HUES64 (cell line): Measurements from ENCODE around the gene BARX2.

Experiments used
- H3K27ac ChIP-seq: 2 replicates; pipeline ENCODE4 v1.7.0; 2013; ENCODE audit warnings: low read depth, low read length, inconsistent platforms
- H3K27me3 ChIP-seq: 2 replicates; pipeline ENCODE4 v1.6.1; 2013; ENCODE audit warnings: mild to moderate bottlenecking, low read length; ENCODE audit not compliant: insufficient read depth
- H3K36me3 ChIP-seq: 2 replicates; pipeline ENCODE4 v1.6.1; 2013; ENCODE audit warnings: mild to moderate bottlenecking, low read length; ENCODE audit not compliant: insufficient read depth
- H3K4me1 ChIP-seq: 2 replicates; pipeline ENCODE4 v1.6.1; 2013; ENCODE audit warnings: mild to moderate bottlenecking, low read length, moderate library complexity; ENCODE audit not compliant: insufficient read depth
- H3K4me3 ChIP-seq: 2 replicates; pipeline ENCODE4 v1.5.1; 2013; ENCODE audit warnings: mild to moderate bottlenecking, low read length, moderate library complexity
- H3K9ac ChIP-seq: 2 replicates; pipeline ENCODE4 v1.6.1; 2013; ENCODE audit warnings: mild to moderate bottlenecking, low read depth, low read length
- H3K9me3 ChIP-seq: 2 replicates; pipeline ENCODE4 v1.6.1; 2013; ENCODE audit warnings: low read depth, low read length; ENCODE audit not compliant: insufficient read depth
- WGBS: fragments of 150-250, 120-280 bp; methylation state at CpG from one replicate; pipeline ENCODE4 v1.1.7; 2013; ENCODE audit warnings: missing lambda C conversion rate; 5-methylcytosine and 5-hydroxymethylcytosine counted together

BARX2 gene

GRCh38 chr11:129455756-129456655 is 80.4 kb downstream of the BARX2 start:
- Histone ChIP-seq H3K9me3 (no peaks in the 10 kb centered on the region), H3K27ac (no peak overlapping the region), H3K4me1 (peaks cover 18% of the 10 kb centered on the region; the same call in 1 of the 2 replicates), H3K9ac (no peak overlapping the region), H3K4me3 (no peak overlapping the region), H3K27me3 (no peaks in the 10 kb centered on the region), H3K36me3 (no peaks in the 10 kb centered on the region)
- WGBS, result 76% methylated on average over 17 of the region's 17 CpGs

- Histone ChIP-seq H3K27ac (no peak overlapping the region), H3K27me3 (no peaks in the 10 kb centered on the region), H3K9ac (no peak overlapping the region), H3K36me3 (no peaks in the 10 kb centered on the region), H3K9me3 (0 out of 2 replicates have a peak, but pooled peaks cover under 1% of the 10 kb centered on the region), H3K4me3 (no peak overlapping the region), H3K4me1 (peaks cover 18% of the 10 kb centered on the region; the same call in 1 of the 2 replicates)
- WGBS, result 77% methylated on average over 6 of the region's 6 CpGs
Observed at GRCh38 chr11:129457321-129457720, 81.7 kb downstream of the BARX2 start.

DNA sequence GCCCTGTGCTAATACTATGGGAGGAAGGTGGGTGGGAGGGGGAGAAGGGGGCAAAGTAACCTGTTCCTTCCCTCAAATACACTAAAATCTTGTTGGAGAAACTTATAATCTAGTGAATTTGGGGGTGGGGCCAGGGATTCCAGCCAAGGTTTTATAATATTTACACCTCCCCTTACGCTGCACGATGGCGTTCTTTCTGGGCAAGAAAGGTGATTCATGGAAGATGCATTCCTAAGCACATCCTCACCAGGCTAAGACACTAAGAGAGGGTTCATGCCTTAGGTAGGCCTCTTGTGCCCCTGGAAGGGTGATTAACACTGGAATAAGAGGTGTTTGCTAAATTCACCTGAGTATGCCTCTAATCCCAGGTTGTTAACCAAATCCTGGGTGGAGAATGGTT is 82.6 kb downstream of the BARX2 start:
- WGBS, result 90% methylated on average over 3 of the region's 3 CpGs
- H3K9ac ChIP-seq, result no peak overlapping the region
- H3K4me1 ChIP-seq, result peaks cover 13% of the 10 kb centered on the region; the same call in 1 of the 2 replicates
- no peak overlapping the region for H3K27ac ChIP-seq
- 0 out of 2 replicates have a peak, but pooled peaks cover 4% of the 10 kb centered on the region for H3K9me3 ChIP-seq
- H3K36me3 ChIP-seq, result no peaks in the 10 kb centered on the region
- no peaks in the 10 kb centered on the region for H3K27me3 ChIP-seq
- no peak overlapping the region for H3K4me3 ChIP-seq

- Histone ChIP-seq H3K4me1 (peaks cover 13% of the 10 kb centered on the region; the same call in 1 of the 2 replicates), H3K36me3 (no peaks in the 10 kb centered on the region), H3K27ac (no peak overlapping the region), H3K9ac (no peak overlapping the region), H3K27me3 (no peaks in the 10 kb centered on the region), H3K4me3 (no peak overlapping the region), H3K9me3 (0 out of 2 replicates have a peak, but pooled peaks cover 4% of the 10 kb centered on the region)
- 90% methylated on average over 13 of the region's 13 CpGs for WGBS
Observed at GRCh38 chr11:129458756-129459535, 83.3 kb downstream of the BARX2 start.

DNA sequence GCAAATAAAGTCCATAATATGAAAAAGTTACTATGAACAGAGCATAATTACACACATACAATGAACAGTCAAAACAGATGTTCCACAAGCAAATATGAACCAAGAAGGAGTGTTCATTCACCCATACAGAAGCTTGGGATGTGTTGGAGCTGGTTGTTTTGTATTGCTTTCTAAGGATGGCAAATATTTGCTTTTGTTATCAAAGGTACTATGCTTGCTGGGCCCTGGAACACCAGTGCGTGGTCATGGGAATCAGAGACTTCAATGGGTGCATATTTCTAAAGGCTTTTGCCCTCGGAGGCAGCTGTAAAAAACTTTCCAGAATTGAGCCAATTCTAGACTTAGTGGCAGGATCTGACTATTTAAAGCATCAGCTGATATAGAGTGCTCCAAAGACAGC is 85.1 kb downstream of the BARX2 start:
- 93% methylated on average over 2 of the region's 2 CpGs for WGBS
- Histone ChIP-seq H3K9ac (no peak overlapping the region), H3K9me3 (0 out of 2 replicates have a peak, but pooled peaks cover 4% of the 10 kb centered on the region), H3K4me1 (peaks cover 10% of the 10 kb centered on the region; the same call in 1 of the 2 replicates), H3K4me3 (no peak overlapping the region), H3K36me3 (no peaks in the 10 kb centered on the region), H3K27ac (no peak overlapping the region), H3K27me3 (no peaks in the 10 kb centered on the region)

- 100% methylated on average over 1 of the region's 1 CpG for WGBS
Observed at GRCh38 chr11:129484068-129484467, 108.4 kb downstream of the BARX2 start.

GRCh38 chr11:129489249-129489648 is 113.6 kb downstream of the BARX2 start:
- Histone ChIP-seq H3K9me3 (no peaks in the 10 kb centered on the region), H3K36me3 (no peaks in the 10 kb centered on the region), H3K27me3 (no peaks in the 10 kb centered on the region), H3K4me3 (no peak overlapping the region), H3K27ac (no peak overlapping the region), H3K9ac (no peak overlapping the region), H3K4me1 (no peaks in the 10 kb centered on the region)
- WGBS, result 82% methylated on average over 1 of the region's 1 CpG

More at GRCh38 chr11:129484068-129484467, 108.4 kb downstream of the BARX2 start:
- Histone ChIP-seq H3K36me3 (no peaks in the 10 kb centered on the region), H3K9me3 (no peaks in the 10 kb centered on the region), H3K4me1 (no peaks in the 10 kb centered on the region), H3K4me3 (no peak overlapping the region), H3K9ac (no peak overlapping the region), H3K27ac (no peak overlapping the region), H3K27me3 (no peaks in the 10 kb centered on the region)

GRCh38 chr11:129490004-129490403 is 114.4 kb downstream of the BARX2 start:
- Histone ChIP-seq H3K9me3 (no peaks in the 10 kb centered on the region), H3K4me3 (no peak overlapping the region), H3K9ac (no peak overlapping the region), H3K27me3 (no peaks in the 10 kb centered on the region), H3K36me3 (no peaks in the 10 kb centered on the region), H3K4me1 (no peaks in the 10 kb centered on the region), H3K27ac (no peak overlapping the region)
- 88% methylated on average over 6 of the region's 6 CpGs for WGBS

GRCh38 chr11:129493746-129494145 is 118.1 kb downstream of the BARX2 start:
- H3K27ac ChIP-seq, result no peak overlapping the region
- 86% methylated on average over 8 of the region's 8 CpGs for WGBS

More at GRCh38 chr11:129493746-129494145, 118.1 kb downstream of the BARX2 start:
- H3K4me1 ChIP-seq, result no peaks in the 10 kb centered on the region
- H3K9me3 ChIP-seq, result no peaks in the 10 kb centered on the region
- no peak overlapping the region for H3K9ac ChIP-seq
- H3K27me3 ChIP-seq, result no peaks in the 10 kb centered on the region
- H3K36me3 ChIP-seq, result no peaks in the 10 kb centered on the region
- no peak overlapping the region for H3K4me3 ChIP-seq
